ENCODE data around the gene ADAM22. TPM values are rescaled to one million over a fixed set of nuclear protein-coding genes. Genes with fewer than 3 reads are reported as not detected.

The ADAM22 gene
- total RNA-seq, 2 donors from 2014 or later: 3.1 to 4.3 TPM

DNA sequence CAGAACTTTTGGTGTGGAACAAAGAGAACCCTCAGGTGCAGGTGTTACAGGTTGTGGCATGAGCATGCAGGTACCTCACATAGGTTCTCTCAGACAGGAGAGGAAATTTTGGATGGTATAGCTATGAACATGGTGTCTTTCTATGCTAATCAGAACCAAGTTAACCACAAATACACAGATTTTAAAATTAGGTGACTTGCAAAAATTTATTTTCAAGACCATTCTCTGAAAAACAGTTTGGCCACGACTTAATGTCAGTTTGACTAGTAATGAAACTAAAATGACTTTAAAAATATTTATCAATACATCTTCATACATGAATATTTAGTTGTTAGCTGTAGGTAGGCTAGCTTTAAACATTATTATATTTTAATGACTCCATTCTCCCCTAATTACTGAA lies 156.2 kb downstream of the ADAM22 start:
- no peak for ATAC-seq
- no peak for DNase-seq
- intact Hi-C loops (cut with DNase I): no loop called here

DNA sequence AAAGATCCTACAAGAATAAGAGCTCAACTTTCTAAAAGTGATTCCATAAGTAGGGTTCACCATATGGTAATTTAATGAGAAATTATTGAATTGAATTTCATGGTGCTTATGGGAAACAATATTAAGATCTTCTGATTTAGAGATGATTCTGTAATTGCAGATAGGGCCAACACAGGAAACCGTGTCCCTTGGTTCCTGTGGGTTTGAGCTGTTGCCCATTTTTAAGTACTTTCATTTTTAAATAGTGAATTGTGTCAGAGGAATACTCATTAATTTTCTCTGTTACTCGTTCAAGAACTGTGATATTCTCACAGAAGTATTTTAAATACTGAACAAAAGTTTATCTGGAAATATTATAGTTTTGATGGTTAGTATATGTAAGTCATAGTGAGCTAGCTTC lies 156.6 kb downstream of the ADAM22 start:
- intact Hi-C loops (cut with DNase I): no loop called here
- DNase-seq (no peak), ATAC-seq (no peak)

DNA sequence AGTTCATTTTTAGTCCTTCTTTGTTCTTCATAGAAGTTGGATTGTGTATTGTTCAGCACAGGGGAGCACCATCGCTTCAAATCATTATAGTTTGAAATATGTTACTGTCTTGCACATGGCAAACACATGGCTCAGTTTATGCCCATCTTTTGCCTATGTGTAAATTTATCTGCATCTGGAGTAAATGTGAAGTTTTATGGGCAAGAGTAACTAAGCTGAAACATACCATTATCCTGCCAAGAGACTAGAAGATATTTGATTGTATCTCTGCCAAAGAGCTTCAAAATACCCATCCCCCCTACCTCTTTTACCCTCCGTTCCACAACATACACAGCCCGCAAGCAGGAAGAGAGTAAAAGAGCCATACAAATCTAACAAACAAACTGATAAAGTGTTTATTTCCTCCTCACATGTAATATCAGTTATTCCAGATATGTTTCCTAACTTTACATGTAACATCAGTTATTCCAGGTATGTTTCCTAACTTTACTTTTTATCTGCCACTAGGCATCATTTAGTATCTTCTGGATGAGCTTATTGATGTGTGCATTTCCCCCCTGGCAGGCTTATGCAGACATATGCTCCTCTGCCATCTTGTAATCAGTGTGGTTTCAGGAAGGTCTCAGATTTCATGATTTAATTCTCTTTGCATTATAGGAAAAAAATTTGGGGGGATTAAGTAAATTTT lies 158.1 kb downstream of the ADAM22 start:
- no peak for DNase-seq
- ATAC-seq: no peak
- intact Hi-C loops (cut with DNase I): no loop called here

DNA sequence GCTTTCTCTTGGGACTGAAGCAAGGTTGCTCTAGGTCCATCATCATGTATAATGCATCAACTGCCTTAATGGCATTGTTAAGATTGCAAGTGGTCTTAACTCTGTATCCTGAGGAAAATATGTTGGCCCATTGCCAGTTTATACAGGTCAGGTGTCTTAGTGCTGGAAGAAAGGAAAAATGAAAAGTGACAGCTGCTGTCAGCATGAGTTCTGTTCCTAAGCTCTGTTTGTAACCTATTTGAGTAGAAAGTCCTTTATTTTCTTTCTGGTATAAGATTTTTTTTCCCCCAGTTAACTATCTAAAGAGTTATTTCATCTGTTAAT lies 158.6 kb downstream of the ADAM22 start:
- intact Hi-C loops (cut with DNase I): no loop called here
- DNase-seq (no peak), ATAC-seq (no peak)

DNA sequence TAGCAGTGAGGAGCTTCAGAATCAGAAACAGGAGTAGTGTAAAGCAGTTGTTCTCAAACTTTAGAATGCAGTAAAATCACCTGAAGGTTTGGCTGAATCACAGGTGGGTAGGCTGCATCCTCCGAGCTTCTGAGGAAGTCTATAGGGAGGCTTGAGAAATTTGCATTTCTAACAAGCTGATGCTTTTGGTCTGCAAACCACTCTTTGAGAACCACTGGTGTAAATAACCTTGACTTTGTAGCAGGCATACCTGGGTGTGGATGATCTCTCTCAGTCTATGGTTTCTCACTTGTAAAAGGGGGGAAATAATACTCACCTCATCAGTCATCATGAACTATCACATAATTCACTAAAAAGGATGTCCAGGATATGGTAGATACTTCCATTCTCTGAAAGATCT lies 167.7 kb downstream of the ADAM22 start:
- intact Hi-C loops (cut with DNase I): no loop called here
- ATAC-seq: no peak
- DNase-seq: no peak

DNA sequence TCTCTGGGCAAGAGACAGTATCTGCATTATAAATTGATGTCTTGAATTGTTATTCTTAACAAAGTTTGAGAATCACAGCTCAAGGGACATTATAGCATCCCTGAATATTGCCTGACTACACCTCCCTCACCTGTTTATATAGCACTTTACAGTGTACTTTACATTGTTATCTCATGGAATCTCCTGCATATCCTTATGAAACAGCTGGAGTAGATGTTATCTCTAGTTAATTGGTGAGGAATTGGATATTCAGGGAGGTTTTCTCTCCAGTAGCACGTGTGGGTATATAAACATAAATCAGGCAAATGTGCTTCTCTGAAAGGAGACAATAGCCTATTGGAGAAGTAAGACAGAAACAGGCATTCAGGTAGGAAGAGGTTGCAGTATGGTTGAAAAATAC lies 168.6 kb downstream of the ADAM22 start:
- no peak for ATAC-seq
- intact Hi-C loops (cut with DNase I): no loop called here

DNA sequence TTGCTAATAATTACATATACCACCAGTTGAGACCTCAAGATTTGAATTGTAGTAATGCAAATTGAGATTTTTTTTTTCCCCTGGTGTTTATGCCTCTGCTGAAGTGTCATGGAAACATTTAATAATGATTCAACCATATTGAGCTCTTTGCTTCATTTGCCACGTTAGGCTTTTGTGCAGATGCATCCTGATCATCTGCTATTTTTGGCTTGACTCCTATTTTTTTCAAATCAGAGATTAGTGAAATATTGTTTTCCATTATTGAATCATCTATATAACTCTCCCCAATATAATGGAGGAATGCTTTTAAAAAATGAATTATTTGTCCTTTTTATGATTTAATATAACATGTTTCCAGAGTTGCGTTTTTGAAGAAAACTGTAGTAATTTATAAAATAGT lies 170.7 kb downstream of the ADAM22 start:
- ATAC-seq: no peak
- intact Hi-C loops (cut with DNase I): no loop called here
- DNase-seq: no peak

More for the DNA sequence above, 168.6 kb downstream of the ADAM22 start:
- DNase-seq: no peak

DNA sequence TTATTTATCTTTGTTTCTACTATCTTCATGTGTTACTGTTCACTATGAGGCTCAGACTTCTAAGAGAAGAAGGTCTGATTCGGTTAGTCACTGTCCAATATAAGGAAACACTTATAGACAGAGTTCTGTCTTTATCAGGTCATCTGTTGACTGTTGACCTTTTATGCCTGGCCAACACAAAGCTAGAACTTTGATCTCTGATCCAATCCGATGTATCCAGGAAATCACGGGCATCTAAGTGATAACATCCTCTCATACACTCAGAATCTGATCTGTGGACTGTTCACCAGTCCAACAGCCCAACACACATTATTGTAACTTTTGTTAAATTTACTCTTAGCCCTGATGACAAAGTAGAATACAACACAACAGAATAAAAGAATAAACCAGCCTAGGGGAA lies 171.2 kb downstream of the ADAM22 start:
- no peak for ATAC-seq
- no peak for DNase-seq
- intact Hi-C loops (cut with DNase I): no loop called here

DNA sequence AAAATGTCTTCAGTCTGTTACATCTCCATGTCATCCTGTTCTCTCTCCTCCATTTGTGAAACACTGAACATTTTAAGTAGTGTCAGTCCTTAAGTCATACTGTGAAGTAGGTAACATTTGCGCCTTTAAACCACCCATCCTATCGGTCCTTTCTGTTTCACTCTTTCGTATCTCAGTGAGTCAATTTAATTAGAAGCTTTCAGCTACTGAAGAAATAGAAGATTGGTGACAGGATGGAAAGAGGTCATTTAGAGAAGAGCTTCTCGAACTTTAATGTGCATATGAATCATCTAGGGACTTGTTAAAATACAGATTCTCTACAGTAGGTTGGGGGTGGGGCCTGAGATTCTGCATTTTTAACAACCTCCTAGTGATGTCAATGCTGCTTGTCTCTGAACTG lies 172.4 kb downstream of the ADAM22 start:
- ATAC-seq: no peak
- intact Hi-C loops (cut with DNase I): no loop called here
- no peak for DNase-seq

DNA sequence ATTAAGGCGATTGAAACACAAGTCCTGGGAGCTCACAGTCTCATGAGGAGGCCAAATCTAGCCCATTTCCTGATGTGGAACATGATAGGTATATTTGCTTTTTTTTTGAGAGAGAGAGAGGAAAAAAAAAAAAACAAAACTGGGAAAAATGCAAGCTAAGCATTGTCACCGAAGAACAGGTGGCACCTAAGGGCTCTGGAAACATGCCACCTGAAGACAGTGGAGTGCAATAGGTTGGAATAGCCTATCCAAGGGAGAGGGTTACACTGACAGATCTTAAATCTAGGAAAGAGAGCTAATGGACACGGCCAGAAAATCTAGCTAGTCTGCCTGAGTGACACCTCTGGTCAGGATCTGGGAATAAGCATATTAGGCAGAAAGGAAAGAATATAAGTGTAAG lies 175.6 kb downstream of the ADAM22 start:
- DNase-seq (no peak), ATAC-seq (no peak)
- intact Hi-C loops (cut with DNase I): loop anchor here in 1 of 2 donors (5.0 kb wide), 1 partner anchor 312 kb away; no protein-coding TSS in a partner anchor

DNA sequence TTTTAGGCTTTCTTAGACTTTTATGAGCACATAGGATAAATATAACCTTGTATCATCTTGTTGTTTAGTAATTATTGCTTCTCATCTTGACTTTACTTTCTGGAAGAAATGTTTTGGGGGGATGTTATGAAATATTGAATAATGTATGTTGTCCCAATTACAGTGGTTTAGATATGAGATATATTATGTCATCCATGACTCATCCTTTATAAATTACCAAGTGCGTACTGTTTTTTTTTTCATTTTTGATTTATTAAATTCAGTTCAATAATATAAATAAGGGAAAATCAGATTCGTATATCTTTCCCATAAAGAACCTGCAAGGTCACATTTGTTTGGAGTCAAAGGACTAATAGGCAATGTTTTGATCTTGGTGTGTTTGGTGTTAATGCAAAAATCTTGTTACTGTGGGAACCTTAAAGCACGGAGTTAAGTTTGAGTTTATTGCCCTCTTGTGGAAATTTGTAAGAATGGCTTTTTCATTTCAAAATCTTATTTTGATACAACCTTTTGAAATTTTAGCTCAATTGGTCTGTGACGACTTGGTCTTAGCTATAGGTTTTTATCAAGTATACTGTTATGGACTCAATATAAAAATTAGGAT lies 177.2 kb downstream of the ADAM22 start:
- peak; percentile 31 to 61 for ATAC-seq
- intact Hi-C loops (cut with DNase I): loop anchor here in 1 of 2 donors (5.0 kb wide), 1 partner anchor 314 kb away; no protein-coding TSS in a partner anchor
- DNase-seq: no peak

DNA sequence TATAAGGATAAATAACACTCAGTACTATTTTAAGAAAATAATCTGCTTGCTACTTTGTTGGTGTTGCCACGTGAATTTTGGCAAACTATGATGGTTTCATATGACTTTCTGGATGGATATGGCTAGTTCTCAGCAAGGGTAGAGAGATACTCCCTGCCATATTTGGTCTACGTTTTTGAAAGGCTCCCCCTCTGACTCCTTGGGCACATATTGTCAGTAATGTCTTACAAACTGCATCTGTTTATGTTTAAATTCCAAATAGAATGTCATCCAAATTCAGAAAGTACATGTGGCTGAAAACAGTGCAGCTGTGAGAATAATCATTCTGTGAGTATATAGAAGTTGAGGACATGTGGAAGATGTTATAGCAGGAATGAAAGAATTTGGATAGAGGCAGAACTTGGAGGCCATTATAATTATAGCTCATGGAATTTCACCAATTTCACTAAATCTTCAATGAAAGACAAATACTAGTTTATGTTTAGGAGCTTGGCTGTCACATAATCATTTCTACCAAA lies 178.0 kb downstream of the ADAM22 start:
- DNase-seq (no peak), ATAC-seq (no peak)
- intact Hi-C loops (cut with DNase I): loop anchor here in 1 of 2 donors (5.0 kb wide), 1 partner anchor 315 kb away; no protein-coding TSS in a partner anchor

DNA sequence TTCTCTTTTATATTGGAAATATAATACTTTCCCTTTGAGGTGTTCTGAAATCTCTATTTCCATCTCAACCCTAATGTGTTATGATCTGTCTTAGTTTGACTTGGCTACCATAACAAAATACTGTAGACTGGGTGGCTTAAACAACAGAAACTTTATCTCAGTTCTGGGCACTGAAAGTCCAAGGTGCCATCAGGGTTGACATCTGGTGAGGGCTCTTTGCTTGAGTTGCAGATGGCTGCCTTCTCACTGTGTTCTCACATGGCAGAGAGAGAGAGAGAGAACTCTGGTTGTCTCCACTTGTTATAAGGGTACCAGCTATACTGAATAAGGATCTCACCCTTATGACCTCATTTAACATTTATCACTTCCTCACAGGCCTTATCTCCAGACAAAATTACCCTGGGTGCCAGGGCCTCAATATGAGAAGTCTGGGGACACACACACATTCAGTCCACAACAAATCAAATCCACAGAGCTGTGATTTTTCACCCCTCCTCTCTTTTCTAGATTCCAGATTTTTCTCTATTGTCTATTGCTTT lies 181.3 kb downstream of the ADAM22 start:
- intact Hi-C loops (cut with DNase I): no loop called here
- DNase-seq (no peak), ATAC-seq (no peak)

DNA sequence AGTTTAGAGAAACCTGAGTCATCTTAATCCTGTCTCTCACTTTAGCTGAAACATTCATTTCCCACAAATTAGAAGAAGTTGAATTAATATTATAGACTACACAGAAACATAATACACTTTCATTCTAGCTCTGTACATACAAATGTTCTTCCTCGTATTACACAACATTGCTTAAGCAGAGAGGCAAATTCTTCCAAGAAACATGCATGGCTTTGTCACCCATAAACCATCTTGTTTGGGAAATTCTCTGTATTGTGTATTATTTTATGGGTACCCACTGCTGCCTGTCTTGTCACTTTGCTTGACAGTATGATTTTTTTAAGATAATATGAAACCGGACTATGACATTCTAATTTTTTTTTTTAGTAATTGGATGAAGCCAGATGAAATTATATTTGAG lies 181.8 kb downstream of the ADAM22 start:
- ATAC-seq (no peak), DNase-seq (no peak)
- intact Hi-C loops (cut with DNase I): no loop called here

DNA sequence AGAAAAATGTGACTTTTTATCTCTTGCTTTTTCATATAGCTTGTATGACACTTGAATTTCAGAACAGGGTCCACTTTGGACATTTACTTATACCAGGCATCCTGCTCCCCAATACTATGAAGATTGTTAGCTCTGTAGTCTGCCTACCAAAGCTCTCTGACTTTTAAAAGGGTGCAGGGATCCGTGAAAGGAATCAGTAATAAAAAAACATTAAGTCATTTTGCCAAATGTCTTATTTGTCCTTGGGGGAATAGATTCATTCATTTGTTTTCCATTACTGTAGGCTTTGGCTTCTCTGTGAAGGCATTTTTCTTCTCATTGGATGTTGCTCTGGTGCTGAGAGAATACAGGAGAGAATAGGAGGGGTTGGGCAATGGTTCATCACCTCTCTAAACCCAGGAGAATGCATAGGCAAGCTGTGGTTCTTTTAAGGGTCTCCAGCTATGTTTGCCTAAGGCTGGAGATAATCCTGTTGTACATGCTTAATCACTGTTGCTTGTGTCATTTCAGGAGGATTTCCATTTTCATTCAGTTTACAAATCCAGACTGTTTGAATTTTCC lies 182.3 kb downstream of the ADAM22 start:
- no peak for ATAC-seq
- intact Hi-C loops (cut with DNase I): no loop called here

DNA sequence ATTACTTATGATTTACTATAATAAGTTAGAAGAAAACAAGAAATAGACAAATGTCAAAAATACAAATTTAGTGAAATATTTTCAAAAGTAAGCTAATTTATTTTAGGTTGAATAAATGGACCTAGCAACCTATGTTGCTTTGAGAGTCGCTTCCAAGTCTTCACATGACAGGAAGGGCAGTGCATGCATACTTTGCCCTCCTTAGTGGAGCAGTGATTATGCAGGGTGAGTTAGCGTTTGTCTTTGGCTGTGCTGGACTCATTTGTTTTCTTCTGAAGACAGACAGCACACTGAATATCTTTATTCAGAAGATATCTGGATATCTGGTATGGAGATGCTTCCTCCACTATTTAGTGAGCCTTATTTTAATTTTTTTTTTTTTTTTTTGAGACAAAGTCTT lies 183.3 kb downstream of the ADAM22 start:
- no peak for DNase-seq
- intact Hi-C loops (cut with DNase I): no loop called here
- ATAC-seq: no peak

More for the DNA sequence above, 182.3 kb downstream of the ADAM22 start:
- DNase-seq: no peak

DNA sequence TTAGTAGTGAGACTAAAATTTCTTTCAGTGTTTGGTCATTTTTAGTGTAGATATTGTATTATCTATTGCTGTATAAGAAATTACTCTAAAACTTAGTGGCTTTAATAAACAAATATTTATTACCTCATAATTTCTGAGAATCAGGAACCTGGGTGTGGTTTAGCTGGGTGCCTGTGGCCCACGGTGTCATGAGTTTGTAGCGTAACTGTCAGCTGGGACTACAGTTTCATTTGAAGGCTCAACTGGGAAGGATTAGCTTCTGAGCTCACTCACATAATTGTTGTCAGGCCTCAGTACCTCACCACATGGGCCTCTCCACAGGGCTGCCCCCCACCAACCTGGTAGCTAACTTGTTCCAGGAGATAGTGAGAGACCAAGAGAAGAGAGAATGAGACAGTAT lies 187.3 kb downstream of the ADAM22 start:
- intact Hi-C loops (cut with DNase I): no loop called here
- ATAC-seq: no peak
- no peak for DNase-seq

DNA sequence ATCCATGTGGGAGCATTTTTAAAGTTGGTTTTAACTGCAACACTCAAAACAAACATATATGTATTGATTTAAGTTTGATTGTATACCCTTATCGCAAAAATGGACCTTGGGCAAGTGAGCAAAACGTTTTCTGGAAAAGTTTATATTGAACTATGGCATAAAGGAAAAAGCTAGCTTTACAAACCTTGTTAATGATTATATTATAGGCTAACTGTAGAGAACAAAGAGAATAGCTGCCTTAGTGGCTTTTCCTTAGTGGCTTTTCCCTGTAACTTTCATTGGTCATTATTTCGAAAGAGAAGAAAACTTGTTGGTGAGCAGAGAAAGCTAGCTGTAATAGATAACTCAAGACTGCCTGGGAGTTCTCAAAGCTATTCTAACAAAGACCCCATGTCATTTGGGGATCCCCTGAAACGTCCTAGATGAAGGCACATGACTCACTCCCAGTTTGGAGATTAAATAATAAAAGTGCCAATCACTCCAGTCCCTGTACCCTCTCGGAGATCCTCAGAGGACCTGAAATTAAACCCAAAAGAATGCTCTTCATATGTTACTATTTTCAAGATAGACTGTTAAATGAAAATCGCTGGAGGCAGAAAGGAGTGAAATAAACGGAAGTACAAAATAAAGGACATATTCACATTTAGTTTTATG lies 193.7 kb downstream of the ADAM22 start:
- intact Hi-C loops (cut with DNase I): no loop called here
- DNase-seq (no peak), ATAC-seq (no peak)

DNA sequence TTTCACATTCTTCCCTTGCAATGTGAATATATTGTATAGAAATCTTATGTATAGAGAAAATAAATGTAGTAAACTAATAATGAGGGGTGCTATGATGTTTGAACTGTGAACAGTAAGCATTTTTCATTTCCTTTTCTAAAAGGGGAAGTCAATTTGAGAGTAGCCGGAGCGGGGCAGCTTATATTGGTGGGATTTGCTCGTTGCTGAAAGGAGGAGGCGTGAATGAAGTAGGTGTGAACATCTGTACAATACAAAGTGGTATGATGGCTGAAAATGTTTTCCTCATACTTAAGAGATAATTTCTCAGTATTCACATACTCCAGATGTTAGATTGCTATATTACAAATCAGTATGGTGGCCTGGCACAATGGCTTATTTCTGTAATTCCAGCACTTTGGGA lies 198.7 kb downstream of the ADAM22 start:
- intact Hi-C loops (cut with DNase I): no loop called here
- ATAC-seq: no peak
- DNase-seq: no peak

DNA sequence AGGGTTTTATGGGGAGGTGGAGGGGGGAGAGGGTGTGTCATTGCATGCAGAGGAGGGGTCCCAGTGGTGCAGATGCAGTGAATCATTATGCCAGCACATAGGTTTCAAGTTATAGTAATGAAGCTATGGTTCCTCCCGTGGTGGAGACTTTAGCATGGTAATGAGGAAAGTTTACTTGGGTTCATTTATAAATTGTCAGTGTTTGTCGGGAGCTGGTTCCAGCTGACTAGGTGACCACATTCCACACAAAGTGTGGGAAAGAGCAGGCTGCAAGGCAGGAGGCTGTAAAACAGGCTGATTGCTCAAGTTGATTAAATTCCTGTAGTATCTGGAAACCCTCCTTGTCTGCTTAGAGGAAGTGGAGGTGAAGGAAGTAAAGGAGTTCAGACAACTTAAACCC lies 206.9 kb downstream of the ADAM22 start:
- intact Hi-C loops (cut with DNase I): no loop called here
- DNase-seq: no peak
- ATAC-seq: no peak
